T-helper 2 cell treated with Interferon-gamma antibody and Interleukin-4, amounts not matched to agents 5 μg/mL and 100 μg/mL, for 36 hours (primary cell): ENCODE results near the gene MED19.

Experiments
- DNase-seq: peaks from one replicate; pipeline ENCODE4 v3.0.0; 2021; ENCODE audit warnings: low spot score
- H3K27ac Mint-ChIP-seq: one replicate; pipeline ENCODE4 v1.8.0; 2021; ENCODE audit warnings: mild to moderate bottlenecking, mixed read lengths
- H3K27me3 Mint-ChIP-seq: one replicate; pipeline ENCODE4 v1.8.0; 2021; ENCODE audit warnings: low read depth, mixed read lengths
- H3K36me3 Mint-ChIP-seq: one replicate; pipeline ENCODE4 v1.8.0; 2021; ENCODE audit warnings: low read depth, mixed read lengths
- H3K4me1 Mint-ChIP-seq: one replicate; pipeline ENCODE4 v1.8.0; 2021; ENCODE audit warnings: low read depth, mixed read lengths
- H3K4me3 Mint-ChIP-seq: one replicate; pipeline ENCODE4 v1.8.0; 2022; ENCODE audit warnings: mild to moderate bottlenecking, moderate library complexity, mixed read lengths
- H3K9me3 Mint-ChIP-seq: one replicate; pipeline ENCODE4 v1.8.0; 2021; ENCODE audit warnings: mixed read lengths

MED19 gene, protein sequence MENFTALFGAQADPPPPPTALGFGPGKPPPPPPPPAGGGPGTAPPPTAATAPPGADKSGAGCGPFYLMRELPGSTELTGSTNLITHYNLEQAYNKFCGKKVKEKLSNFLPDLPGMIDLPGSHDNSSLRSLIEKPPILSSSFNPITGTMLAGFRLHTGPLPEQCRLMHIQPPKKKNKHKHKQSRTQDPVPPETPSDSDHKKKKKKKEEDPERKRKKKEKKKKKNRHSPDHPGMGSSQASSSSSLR

DNA sequence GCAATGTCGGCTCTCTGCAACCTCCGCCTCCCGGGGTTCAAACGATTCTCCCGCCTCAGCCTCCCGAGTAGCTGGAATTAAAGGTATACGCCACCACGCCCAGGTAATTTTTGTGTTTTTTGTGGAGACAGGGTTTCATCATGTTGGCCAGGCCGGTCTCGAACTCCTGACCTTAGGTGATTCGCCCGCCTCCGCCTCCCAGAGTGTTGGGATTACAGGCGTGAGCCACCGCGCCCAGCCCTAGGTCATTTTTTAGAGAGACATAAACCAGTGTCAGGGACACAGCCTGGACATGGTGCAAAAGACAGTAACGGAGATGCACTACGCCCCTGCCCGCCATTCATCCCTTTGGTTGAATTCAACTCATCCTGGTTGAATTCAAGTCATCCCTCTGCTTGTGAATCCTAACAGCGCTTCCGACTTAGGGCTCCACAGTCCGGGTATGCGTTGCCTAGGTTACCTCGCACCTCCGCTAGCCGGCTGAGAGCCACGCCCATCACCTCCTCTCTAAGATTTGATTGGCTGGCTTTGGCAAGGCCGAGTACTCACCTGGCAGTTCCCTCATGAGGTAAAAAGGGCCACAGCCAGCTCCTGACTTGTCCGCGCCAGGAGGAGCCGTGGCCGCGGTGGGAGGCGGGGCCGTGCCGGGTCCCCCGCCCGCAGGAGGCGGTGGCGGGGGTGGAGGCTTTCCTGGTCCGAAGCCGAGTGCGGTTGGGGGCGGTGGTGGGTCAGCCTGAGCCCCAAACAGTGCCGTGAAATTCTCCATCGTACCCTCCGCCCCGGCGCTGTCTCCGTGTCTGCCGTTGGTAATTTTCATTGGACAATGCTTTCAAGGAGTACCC lies at the start of gene MED19:
MED19 (minus strand) TSS at position 802 of the 842 bp plus-strand sequence; CDS start at position 766, 36 bp downstream.
- Mint-ChIP-seq H3K27me3 (no peaks in the 10 kb centered on the region), H3K36me3 (peaks cover 19% of the 10 kb centered on the region), H3K4me3 (peak within 1 kb of the TSS; percentile 98), H3K4me1 (peaks cover 35% of the 10 kb centered on the region), H3K27ac (peak within 1 kb of the TSS; percentile 98), H3K9me3 (no peaks in the 10 kb centered on the region)
- peak; percentile 73 for DNase-seq

DNA sequence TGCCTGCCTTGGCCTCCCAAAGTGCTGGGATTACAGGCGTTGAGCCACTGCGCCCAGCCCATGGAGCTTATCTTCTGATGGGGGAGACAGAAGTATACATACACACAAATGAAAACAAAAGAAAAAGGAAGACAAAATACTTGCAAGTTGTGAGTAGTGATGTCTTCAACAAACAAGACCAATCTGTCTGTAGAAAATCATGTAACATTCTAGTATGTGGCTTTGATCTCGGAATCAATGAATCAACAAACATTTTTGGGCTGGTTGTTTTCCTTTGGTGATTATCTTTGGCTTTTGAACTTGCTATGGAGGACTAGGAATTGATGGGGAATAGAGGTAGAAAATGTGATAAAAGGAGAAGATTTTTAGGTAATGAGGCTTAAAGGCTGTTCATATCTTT lies 46.2 kb upstream of the MED19 start:
- Mint-ChIP-seq H3K27ac (no peak overlapping the region), H3K4me3 (no peak overlapping the region), H3K36me3 (peaks cover 1% of the 10 kb centered on the region), H3K9me3 (no peaks in the 10 kb centered on the region), H3K4me1 (peaks cover 8% of the 10 kb centered on the region), H3K27me3 (no peaks in the 10 kb centered on the region)
- no peak for DNase-seq

DNA sequence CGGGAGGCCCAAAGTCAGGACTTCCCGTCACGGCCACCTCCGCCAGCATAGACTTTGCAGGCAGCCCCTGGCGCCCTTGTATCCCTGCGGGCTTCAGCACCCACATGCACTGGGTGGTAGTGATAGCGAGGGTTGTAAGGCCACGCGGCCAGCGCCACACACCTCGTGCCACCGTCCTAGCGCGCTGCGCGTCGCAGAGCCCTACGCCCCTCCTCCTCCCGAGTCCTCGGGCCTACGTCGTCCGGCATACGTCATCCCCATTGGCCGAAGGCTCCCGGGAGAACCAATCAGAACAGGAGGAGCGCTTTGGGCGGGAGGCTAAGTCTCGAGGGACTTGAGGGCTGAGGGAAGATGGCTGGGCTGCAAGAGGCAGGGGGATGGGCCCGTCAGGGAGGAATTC lies 40.9 kb upstream of the MED19 start:
- Mint-ChIP-seq H3K27ac (no peak overlapping the region), H3K4me3 (no peak overlapping the region)
- no peak for DNase-seq

DNA sequence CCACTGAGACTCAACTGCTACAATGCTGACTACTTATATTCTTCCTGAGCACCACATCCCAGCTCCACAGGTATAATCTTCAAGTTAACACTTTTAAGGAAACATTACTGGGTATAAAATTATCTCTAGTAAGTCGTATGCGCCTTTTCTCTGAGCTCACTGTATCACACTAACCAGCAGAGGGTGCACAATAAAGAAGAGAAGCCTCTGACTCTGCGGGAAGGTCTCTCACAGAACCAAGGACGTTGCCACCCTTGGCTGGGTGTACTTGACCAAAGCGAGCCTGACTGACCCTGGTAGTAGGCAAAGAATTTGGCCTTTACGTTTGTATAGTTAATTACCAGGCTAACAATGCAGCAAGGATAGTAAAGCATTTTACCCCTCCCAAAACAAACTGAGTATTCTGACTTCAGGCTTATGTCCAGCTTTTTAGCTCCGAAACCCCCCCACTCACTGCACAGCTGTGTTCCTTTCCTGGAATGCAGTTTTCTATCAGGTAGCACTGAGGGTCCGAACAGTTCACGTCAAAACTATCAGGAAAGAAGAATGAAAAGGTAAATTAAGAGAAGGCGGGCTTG lies 39.8 kb upstream of the MED19 start, which contains the start of gene BTBD18:
BTBD18 (minus strand) TSS at position 144 of the 578 bp plus-strand sequence. CDS start 631 bp downstream, outside the sequence.
- Mint-ChIP-seq H3K36me3 (peaks cover 13% of the 10 kb centered on the region), H3K4me3 (no peak within 1 kb of the TSS), H3K27ac (peak within 1 kb of the TSS; percentile 46), H3K4me1 (peaks cover 3% of the 10 kb centered on the region), H3K9me3 (no peaks in the 10 kb centered on the region), H3K27me3 (no peaks in the 10 kb centered on the region)
- no peak for DNase-seq

More for the DNA sequence above, 40.9 kb upstream of the MED19 start:
- H3K4me1 Mint-ChIP-seq = peaks cover 3% of the 10 kb centered on the region
- no peaks in the 10 kb centered on the region for H3K27me3 Mint-ChIP-seq
- peaks cover 9% of the 10 kb centered on the region for H3K36me3 Mint-ChIP-seq
- no peaks in the 10 kb centered on the region for H3K9me3 Mint-ChIP-seq

DNA sequence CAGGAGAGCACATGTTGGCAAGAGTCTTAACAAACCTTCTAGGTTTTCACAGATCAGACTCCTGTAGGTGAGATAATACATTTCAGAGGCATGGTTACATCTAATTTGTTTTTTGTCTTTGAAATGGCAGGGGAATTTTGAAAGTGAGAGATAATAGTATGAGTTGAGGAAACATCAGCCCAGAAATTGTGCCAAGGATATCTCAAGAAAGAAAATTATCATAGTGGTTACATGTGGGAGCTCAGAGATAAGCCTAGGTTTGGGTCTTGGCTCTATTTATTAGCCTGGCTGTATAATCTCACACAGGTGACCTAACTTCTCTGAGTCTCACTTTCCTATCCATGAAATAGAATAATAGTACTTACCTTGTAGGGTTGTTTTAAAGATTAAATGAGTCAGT lies 39.2 kb upstream of the MED19 start:
- Mint-ChIP-seq H3K27me3 (no peaks in the 10 kb centered on the region), H3K9me3 (no peaks in the 10 kb centered on the region), H3K4me1 (peaks cover 3% of the 10 kb centered on the region), H3K27ac (no peak overlapping the region), H3K4me3 (no peak overlapping the region), H3K36me3 (peaks cover 13% of the 10 kb centered on the region)
- no peak for DNase-seq

DNA sequence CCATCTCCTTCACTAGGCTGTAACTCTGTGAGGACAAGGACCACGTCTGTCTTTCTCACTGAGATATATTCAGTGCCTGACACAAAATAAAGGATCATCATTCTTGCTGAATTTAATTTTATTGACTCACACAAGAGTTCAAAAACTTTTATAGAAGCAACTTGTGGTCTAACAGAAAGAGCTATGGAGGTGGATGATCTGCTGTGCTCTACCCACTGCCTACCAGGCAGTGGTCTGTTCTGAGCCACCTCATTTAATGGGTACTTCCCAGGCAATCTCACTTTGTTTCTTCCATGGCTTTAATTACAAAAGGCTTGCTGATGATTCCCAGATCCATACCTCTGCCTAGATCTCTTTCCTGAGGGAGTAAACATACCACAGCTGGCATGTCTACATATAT lies 34.9 kb upstream of the MED19 start:
- Mint-ChIP-seq H3K9me3 (no peaks in the 10 kb centered on the region), H3K4me1 (peaks cover 14% of the 10 kb centered on the region), H3K36me3 (peaks cover 48% of the 10 kb centered on the region), H3K4me3 (no peak overlapping the region), H3K27me3 (no peaks in the 10 kb centered on the region), H3K27ac (peak overlapping the region; percentile 3)
- no peak for DNase-seq

DNA sequence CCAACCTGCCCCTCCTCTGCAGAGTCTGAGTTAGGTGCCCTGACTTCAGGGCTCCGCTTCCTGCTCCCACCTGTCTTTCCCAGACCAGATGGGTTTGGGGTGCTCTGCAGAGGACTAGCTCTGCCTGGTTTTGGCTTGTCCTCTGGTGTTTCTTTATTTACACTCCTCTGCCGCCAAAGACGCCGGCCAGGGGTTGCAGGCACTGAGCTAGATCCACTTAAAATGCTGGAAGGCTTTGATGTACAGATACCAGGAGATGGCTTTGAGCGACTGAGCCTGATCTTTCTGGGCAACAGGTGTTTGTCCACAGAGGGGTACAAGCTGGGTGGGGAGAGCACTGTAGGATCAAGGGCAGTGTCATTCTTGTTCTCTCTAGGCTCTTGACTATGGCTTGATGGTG lies 33.2 kb upstream of the MED19 start:
- peaks cover 51% of the 10 kb centered on the region for H3K36me3 Mint-ChIP-seq

DNA sequence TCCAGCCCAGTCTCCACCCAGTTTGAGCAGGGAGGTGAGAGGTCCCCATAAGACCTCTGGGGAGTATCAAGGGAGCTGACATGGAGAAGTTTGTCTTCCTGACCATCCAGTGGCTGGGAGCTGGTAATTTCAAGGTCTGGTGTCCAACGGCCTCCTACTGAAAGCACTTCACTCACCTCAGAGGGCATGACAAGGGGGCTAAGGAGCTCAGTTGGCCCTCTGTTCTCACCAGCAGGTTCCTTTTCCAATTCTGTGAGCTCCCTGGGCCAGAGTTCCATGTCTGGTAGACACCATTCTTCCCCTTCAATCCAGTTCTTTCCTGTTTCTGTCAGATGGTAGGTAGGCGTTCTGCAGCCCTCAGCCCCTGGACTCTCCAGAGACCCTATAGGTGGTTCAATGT lies 32.3 kb upstream of the MED19 start:
- Mint-ChIP-seq H3K27me3 (no peaks in the 10 kb centered on the region), H3K9me3 (no peaks in the 10 kb centered on the region), H3K36me3 (peaks cover 55% of the 10 kb centered on the region), H3K4me3 (peak overlapping the region; percentile 44), H3K4me1 (peaks cover 17% of the 10 kb centered on the region), H3K27ac (no peak overlapping the region)
- no peak for DNase-seq

More for the DNA sequence above, 33.2 kb upstream of the MED19 start:
- no peak for DNase-seq
- H3K27me3 Mint-ChIP-seq = no peaks in the 10 kb centered on the region
- H3K4me3 Mint-ChIP-seq = no peak overlapping the region
- H3K9me3 Mint-ChIP-seq = no peaks in the 10 kb centered on the region
- no peak overlapping the region for H3K27ac Mint-ChIP-seq
- peaks cover 14% of the 10 kb centered on the region for H3K4me1 Mint-ChIP-seq

DNA sequence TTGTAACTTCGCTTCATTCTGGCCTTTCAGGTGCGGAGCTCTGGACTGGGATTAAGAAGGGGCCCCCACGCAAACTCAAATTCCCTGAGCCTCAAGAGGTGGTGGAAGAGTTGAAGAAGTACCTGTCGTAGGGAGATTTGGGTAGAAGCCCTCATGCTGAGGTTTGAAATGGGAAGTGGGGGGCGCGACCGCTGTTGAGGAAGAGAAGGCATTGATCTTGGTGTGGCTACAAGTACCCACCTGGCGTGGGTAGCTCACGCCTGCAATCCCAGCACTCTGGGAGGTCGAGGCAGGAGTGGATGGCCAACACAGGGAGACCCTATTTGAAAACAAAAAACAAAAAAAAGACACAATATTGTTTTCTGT lies 30.1 kb upstream of the MED19 start:
- Mint-ChIP-seq H3K9me3 (no peaks in the 10 kb centered on the region), H3K4me3 (peak overlapping the region; percentile 97), H3K4me1 (peaks cover 18% of the 10 kb centered on the region), H3K27me3 (no peaks in the 10 kb centered on the region), H3K36me3 (peaks cover 58% of the 10 kb centered on the region), H3K27ac (peak overlapping the region; percentile 92)
- no peak for DNase-seq

DNA sequence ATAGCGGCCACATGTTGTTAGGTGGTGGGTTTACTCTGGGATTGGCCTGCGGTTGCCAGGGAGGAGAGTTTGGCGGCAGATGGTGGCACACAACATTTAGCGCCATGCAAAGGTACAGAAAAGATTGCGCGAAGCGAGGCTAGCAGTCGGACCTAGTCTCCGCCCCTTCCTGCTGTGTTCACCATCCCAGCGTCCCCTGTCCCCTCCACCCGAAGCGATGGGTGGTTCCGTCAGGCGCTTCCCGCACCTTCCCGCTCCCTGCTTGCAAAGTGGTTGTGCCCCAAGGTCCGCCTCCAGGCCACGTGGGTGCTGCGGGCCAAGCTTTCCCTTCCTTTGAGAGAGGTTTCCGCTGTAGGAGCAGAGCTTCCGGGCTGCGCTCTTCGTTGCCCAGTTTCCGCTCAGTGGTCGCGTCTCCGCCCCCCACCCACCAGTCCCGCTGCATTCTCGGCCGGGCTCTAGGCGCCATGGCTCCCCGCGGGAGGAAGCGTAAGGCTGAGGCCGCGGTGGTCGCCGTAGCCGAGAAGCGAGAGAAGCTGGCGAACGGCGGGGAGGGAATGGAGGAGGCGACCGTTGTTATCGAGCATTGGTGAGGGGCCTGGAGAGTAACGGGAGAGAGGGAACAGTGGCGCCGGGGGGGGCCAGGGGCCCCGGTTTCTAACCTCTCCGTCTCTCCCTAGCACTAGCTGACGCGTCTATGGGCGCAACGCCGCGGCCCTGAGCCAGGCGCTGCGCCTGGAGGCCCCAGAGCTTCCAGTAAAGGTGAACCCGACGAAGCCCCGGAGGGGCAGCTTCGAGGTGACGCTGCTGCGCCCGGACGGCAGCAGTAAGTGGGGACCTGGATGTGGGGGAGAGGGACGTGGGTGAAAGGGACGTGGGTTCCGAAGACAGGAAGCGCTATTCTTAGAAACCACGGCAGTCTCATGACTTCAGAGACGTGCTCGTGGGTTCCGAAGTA lies 29.4 kb upstream of the MED19 start, which contains the start of gene SELENOH:
SELENOH (plus strand) TSS at position 360 of the 955 bp plus-strand sequence; CDS start at position 465, 105 bp downstream.
- no peaks in the 10 kb centered on the region for H3K9me3 Mint-ChIP-seq
- H3K27ac Mint-ChIP-seq = peak within 1 kb of the TSS; percentile 92
- H3K27me3 Mint-ChIP-seq = no peaks in the 10 kb centered on the region
- H3K4me1 Mint-ChIP-seq = peaks cover 19% of the 10 kb centered on the region
- DNase-seq = peak; percentile 97
- H3K4me3 Mint-ChIP-seq = peak within 1 kb of the TSS; percentile 97
- peaks cover 57% of the 10 kb centered on the region for H3K36me3 Mint-ChIP-seq

DNA sequence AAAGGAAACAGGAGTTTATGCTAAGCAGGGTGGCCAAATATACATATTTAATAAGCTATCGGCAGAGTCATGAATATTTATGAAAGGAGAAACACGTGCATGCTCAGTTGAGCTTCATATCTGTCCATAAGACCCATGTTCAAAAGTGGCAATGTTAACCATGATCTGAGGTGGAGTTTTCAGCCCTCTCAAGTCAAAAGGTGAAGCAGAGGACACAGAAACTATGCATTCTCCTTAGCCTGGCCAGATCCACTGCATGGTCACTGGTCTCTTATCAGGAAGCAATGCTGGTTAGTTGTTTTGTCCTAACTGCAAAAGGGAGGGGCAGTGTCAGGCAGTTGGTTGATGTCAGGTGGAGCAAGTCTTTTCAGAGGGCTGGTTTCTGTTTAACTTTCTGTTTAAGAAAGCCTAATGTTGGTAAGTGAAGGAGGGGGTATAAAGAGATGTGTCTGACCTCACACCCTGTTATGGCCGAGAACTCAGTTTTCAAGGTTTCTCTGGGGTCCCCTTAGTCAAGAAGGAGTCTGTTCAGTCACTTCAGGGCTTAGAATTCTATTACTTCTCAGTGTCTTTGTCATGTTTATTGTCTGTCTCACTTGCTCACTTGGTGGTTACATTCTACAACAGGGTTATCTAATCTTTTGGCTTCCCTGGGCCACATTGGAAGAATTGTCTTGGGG lies 23.7 kb upstream of the MED19 start:
- Mint-ChIP-seq H3K27me3 (no peaks in the 10 kb centered on the region), H3K27ac (peak overlapping the region; percentile 74), H3K4me3 (peak overlapping the region; percentile 34), H3K36me3 (peaks cover 29% of the 10 kb centered on the region), H3K4me1 (peaks cover 23% of the 10 kb centered on the region), H3K9me3 (no peaks in the 10 kb centered on the region)
- no peak for DNase-seq

DNA sequence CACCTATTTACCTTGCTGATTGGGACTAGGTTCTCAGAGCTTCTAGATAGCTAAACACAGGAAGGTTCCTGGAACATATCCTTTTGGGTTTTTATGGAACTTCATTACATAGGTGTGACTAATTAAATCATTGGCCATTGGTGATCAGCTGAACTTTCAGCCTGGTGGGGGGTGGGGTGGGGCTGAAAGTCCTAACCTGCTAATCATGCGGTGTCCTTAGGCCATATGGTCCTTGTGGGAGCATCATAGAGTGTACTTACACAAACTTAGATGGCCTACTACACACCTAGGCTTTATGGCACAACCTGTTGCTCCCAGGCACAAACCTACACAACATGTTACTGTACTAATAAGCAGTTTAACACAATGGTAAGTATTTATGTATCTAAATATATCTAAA lies 20.6 kb upstream of the MED19 start:
- no peaks in the 10 kb centered on the region for H3K27me3 Mint-ChIP-seq
- no peak for DNase-seq
- H3K36me3 Mint-ChIP-seq = peaks cover 17% of the 10 kb centered on the region
- no peaks in the 10 kb centered on the region for H3K9me3 Mint-ChIP-seq
- no peak overlapping the region for H3K27ac Mint-ChIP-seq
- H3K4me1 Mint-ChIP-seq = peaks cover 18% of the 10 kb centered on the region
- no peak overlapping the region for H3K4me3 Mint-ChIP-seq

DNA sequence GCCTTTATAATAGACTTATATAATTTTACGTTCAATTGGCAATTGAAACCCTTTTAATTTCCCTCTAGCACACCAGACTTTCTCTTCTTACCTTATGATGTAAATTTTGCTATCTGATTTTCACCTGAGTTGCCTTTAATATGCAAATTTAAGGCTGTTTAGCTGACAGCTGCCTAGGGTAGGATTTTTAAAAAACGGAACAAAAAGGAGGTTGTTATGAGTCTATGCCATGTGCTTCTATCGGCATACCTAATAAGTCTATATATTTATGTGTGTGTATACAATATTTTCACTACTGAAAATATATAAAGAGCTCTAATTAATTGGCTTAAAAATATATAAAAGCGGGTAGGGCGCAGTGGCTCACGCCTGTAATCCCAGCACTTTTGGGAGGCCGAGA lies 17.5 kb upstream of the MED19 start:
- Mint-ChIP-seq H3K27me3 (no peaks in the 10 kb centered on the region), H3K36me3 (peaks cover 5% of the 10 kb centered on the region), H3K9me3 (no peaks in the 10 kb centered on the region), H3K4me3 (no peak overlapping the region), H3K4me1 (peaks cover 8% of the 10 kb centered on the region), H3K27ac (no peak overlapping the region)
- DNase-seq = no peak
